BJ (cell line): ENCODE measurements around the gene SNTA1. TPM values are rescaled to one million over a fixed set of nuclear protein-coding genes. Genes with fewer than 3 reads are reported as not detected.
"Not testable (repeated sequence)": the region's sequence is repeated elsewhere in the genome, so short reads cannot be mapped to it uniquely, and the experiment has no call there.

Experiments
- CTCF ChIA-PET: fragments of 350-600 bp; formaldehyde crosslinking; extraction: SDS; loops from one replicate; lab custom pipeline; 2021; ENCODE audit warnings: antibody characterized with exemption, inconsistent platforms; lab: Yijun Ruan, JAX
- POLR2A ChIA-PET: fragments of 300-600 bp; sonication (Branson Sonifier 250); formaldehyde crosslinking; extraction: SDS; loops from one replicate; lab custom pipeline; 2021; ENCODE audit warnings: antibody characterized with exemption; lab: Charles Lee
- DNase-seq: peaks from one replicate; pipeline ENCODE4 v3.0.0-alpha.2; 2011; ENCODE audit warnings: low read depth
- H3K27me3 ChIP-seq: 2 replicates; pipeline ENCODE4 v1.6.0; 2011; ENCODE audit warnings: low read length; ENCODE audit not compliant: control insufficient read depth, insufficient read depth
- H3K36me3 ChIP-seq: 2 replicates; pipeline ENCODE4 v1.5.1; 2011; ENCODE audit warnings: low read length; ENCODE audit not compliant: control insufficient read depth, insufficient read depth
- H3K4me3 ChIP-seq: 2 replicates; pipeline ENCODE4 v1.5.1; 2011; ENCODE audit warnings: low read depth, mild to moderate bottlenecking, control low read depth, low read length
- polyA plus RNA-seq: library from polyadenylated mRNA; depleted of rRNA; stranded (reverse); fragments of >200 nt; gene quantifications from 2 replicates; pipeline ENCODE4 v1.2.3, GENCODE V29; 2011
- TF ChIP-seq, protein P1 (sequence below): IDR thresholded peaks from 2 replicates; pipeline ENCODE4 v1.5.1; 2011; ENCODE audit warnings: low read depth, mild to moderate bottlenecking, control low read depth, inconsistent platforms, low read length, moderate library complexity; ENCODE audit not compliant: insufficient read depth

The SNTA1 gene
- polyA plus RNA-seq, 1 experiment = 24.7 TPM

DNA sequence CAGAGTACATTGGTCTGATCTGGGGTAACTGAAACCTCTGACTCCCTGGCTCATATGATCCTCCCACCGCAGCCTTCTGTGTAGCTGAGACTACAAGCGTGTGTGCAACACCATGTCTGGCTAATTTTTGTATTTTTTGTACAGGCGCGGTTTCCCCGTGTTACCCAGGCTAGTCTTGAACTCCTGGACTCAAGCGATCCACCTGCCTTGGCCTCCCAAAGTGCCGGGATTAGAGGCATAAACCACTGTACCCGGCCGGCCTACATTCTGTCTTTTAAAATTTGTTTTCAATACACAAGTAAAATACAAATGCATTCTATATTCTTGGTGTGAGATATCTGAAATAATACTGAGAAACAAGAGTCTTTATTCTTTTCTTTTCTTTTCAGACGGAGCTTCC, 44.6 kb upstream of the SNTA1 start:
- CTCF ChIA-PET = no interaction called here
- POLR2A ChIA-PET = interaction anchor here (0.6 kb wide), 1 partner anchor 91 kb away, joined by 5 read pairs; no protein-coding TSS in a partner anchor
- no peaks in the 10 kb centered on the region for H3K27me3 ChIP-seq
- no peak for DNase-seq
- no peak overlapping the region for H3K4me3 ChIP-seq
- H3K36me3 ChIP-seq = no peaks in the 10 kb centered on the region
- TF ChIP-seq, protein P1, sequence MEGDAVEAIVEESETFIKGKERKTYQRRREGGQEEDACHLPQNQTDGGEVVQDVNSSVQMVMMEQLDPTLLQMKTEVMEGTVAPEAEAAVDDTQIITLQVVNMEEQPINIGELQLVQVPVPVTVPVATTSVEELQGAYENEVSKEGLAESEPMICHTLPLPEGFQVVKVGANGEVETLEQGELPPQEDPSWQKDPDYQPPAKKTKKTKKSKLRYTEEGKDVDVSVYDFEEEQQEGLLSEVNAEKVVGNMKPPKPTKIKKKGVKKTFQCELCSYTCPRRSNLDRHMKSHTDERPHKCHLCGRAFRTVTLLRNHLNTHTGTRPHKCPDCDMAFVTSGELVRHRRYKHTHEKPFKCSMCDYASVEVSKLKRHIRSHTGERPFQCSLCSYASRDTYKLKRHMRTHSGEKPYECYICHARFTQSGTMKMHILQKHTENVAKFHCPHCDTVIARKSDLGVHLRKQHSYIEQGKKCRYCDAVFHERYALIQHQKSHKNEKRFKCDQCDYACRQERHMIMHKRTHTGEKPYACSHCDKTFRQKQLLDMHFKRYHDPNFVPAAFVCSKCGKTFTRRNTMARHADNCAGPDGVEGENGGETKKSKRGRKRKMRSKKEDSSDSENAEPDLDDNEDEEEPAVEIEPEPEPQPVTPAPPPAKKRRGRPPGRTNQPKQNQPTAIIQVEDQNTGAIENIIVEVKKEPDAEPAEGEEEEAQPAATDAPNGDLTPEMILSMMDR = no peak

DNA sequence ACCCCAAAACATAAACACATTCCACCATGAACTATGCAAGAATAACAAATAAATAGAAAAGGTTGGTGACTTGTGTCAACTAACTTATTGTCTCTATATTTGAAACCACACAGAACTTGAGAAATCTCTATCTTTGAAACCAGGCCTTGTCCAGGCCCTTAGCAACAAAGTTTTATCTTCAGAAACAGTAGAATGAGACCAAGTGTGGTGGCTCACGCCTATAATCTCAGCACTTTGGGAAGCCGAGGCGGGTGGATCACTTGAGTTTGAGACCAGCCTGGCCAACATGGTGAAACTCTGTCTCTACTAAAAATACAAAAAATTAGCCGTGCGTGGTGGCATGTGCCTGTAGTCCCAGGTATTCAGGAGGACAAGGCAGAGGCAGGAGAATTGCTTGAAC, 39.6 kb upstream of the SNTA1 start:
- CTCF ChIA-PET, H3K4me3 ChIP-seq, H3K36me3 ChIP-seq, H3K27me3 ChIP-seq, DNase-seq, POLR2A ChIA-PET: not testable (repeated sequence)

DNA sequence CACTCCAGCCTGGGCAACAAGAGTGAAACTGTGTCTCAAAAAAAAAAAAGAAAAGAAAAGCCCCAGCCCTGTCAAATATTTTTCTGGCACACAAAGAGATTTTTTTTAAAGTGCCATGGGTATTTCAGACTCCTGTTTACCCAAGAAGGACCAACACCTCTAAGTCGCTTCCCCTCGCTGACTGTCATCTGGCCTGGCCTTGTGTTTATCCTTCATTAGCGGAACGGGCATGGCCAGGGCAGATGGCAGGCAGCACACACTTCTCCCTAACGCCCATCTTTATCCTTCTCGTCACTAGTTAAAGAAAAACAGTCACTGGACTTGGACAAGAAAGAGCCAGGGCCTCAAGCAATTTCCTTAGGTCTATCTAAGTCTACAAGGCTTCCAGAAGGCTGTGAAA, 39.0 kb upstream of the SNTA1 start:
- POLR2A ChIA-PET = no interaction called here
- Histone ChIP-seq H3K36me3 (no peaks in the 10 kb centered on the region), H3K27me3 (no peaks in the 10 kb centered on the region; the same call in 1 of the 2 replicates), H3K4me3 (no peak overlapping the region)
- CTCF ChIA-PET = no interaction called here
- DNase-seq = no peak
- TF ChIP-seq, protein P1 = no peak

DNA sequence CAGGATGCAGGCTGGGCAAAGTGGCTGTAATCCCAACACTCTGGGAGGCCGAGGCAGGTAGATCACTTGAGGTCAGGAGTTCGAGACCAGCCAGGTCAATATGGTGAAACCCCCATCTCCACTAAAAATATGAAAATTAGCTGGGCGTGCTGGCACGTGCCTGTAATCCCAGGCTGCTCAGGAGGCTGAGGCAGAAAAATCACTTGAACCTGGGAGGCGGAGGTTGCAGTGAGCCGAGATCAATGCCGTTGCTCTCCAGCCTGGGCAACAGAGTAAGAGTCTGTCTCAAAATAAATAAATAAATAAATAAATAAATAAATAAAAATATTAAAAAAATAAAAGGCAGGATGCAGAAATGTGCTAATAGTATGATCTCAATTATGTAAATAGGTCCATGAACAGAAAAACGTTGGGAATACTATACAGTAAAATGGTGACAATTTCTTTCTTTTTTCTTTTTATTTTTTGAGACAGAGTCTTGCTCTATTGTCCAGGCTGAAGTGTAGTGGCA, 37.9 kb upstream of the SNTA1 start:
- ChIA-PET CTCF (no interaction called here), POLR2A (no interaction called here)
- Histone ChIP-seq H3K4me3 (no peak overlapping the region), H3K27me3 (no peaks in the 10 kb centered on the region; the same call in 1 of the 2 replicates), H3K36me3 (no peaks in the 10 kb centered on the region)
- DNase-seq = no peak
- TF ChIP-seq, protein P1 = no peak

DNA sequence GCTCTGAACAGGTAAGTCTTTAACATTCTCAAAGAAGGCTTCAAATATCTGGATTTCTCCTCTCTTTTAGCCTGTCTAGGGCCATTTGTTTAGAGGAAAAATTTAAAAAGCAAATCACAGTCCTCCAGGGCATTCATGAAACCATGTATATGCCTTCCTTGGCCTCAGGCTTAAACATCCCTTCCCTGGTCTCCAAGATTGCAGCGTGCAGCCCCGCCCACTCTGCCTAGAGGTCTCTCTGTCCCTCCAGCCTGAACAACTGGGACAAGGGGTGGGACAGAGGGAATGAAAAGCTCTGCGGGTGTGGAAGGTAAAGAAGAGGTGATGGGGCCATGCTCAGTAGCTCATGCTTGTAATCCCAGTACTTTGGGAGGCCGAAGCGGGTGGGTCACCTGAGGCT, 36.5 kb upstream of the SNTA1 start:
- TF ChIP-seq, protein P1 = no peak
- Histone ChIP-seq H3K4me3 (no peak overlapping the region), H3K36me3 (no peaks in the 10 kb centered on the region), H3K27me3 (peaks cover 7% of the 10 kb centered on the region)
- no peak for DNase-seq
- ChIA-PET CTCF (no interaction called here), POLR2A (no interaction called here)
